HG02885 (cell line): ENCODE measurements around the gene TMPRSS7.

Source experiments
- ATAC-seq: cut with Tn5 transposase; IDR thresholded peaks from one replicate; pipeline ENCODE4 v1.9.1; 2021; ENCODE audit warnings: mild to moderate bottlenecking; ENCODE audit not compliant: unreplicated experiment, poor library complexity

TMPRSS7 gene

DNA sequence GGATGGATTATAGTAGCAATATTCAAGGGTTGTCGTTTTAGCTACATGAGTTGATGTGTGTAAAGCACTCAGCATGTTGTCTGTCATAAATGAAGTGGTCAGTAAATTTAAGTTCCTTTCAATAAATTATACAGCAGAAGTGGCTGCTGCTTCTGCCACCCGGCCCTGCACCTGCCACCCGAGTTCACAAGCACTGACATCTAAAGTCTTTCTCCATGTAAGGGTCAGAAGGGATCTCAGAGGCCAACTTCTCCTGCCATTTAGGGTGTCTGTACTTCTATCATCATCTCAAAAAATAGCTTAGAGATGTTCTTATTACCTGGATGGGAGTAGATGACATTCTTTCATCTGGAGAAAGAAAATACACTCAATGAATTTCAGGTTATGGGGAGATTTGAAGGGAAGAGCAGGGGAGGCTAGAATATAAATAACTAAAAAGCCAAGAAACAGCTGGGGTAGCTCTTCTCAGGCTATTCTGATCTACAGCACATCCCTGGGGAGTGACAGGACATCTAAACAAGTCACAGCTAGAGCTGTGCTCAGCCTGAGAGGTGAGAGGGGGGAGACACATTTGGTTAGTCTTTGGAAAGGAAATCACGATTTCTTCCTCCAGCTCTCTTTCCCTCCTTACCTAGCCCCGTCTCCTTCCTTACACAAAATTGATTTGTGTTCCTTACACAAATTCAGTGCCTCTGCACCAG, 90.5 kb downstream of the TMPRSS7 start:
- ATAC-seq, result no peak

DNA sequence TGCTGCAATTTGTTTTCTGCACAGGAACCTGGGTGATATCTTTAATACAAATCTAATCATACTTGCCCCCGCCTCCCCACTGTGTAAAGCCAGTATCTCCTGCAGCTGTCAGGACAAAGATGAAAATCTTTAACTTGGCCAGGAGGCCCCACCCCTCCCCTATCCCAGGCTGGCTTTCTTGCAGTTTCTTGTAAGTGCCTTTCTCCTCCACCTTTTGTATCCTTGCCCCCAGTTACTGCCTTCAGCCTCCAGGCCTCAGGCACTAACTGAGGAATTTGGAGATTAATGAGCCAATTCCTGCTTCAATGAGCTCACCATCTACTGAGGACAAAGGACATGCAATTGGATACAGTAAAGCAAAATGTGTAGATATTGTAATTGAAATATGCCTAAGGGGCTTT, 92.0 kb downstream of the TMPRSS7 start:
- ATAC-seq, result no peak

DNA sequence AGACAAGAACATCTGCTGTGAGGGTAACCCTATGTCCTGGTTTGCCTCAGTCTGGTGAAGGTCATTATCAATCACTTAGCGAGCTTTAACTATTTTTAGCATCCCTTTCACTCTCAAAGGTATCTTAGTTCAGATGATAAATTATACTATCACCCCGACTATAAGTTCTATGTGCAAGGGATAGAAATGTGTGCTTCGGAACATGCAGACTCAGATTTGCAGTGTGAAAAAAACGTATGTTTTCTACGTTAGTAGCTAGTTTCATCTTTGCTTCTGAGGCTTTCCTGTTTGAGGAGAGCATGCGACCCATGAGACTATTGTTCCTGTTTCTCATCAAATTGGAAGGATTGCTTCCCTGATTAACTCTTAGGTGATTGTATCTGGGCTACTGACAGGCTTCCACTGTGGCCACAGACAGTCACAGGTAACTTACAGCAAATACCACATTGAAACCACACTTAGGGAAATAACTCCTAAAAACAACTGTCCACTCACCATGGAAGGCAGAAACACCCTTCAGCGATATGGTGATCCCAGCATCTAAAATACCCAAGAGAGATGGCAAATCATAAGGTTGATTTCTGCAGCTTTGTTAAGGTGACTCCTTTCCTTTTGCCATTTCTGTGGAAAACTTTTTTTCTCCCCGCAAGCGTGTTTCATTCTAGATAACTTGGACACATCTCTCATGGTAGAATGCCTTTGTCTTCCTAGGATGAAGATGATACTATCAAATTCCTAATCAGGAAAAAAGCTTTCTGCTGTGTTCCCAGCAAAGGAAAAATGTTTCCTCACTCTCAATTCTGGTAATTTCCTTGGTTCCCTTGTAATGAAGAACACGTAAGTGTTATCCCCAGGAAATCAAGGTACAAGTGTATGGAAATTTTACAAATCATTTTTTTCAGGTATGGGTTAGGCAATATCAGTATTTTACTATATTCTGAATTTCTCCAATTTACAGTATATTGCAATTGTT, 93.3 kb downstream of the TMPRSS7 start:
- ATAC-seq, result peak; percentile 18

GRCh38 chr3:112128843-112129727, 94.5 kb downstream of the TMPRSS7 start:
- peak; percentile 51 for ATAC-seq

- no peak for ATAC-seq
Measured at GRCh38 chr3:112129925-112130637, 95.5 kb downstream of the TMPRSS7 start.

- ATAC-seq, result no peak
Measured at GRCh38 chr3:112130638-112130993, 96.1 kb downstream of the TMPRSS7 start.
